Caco-2 (cell line): ENCODE results near the gene FOCAD. TPM values are rescaled to one million over a fixed set of nuclear protein-coding genes. Genes with fewer than 3 reads are reported as not detected.
"Not testable (repeated sequence)": the region's sequence is repeated elsewhere in the genome, so short reads cannot be mapped to it uniquely, and the experiment has no call there.

Experiments used
- BruUV-seq: library from RNA; stranded (reverse); fragments of 400-500 nt; replicated peaks from 2 replicates; lab custom pipeline; 2021; lab: Mats Ljungman, UMichigan
- CTCF ChIA-PET: fragments of 300-600 bp; sonication (Branson Sonifier 250); formaldehyde crosslinking; loops from one replicate; lab custom pipeline; 2022; ENCODE audit warnings: antibody characterized with exemption; lab: Charles Lee
- POLR2A ChIA-PET: fragments of 300-600 bp; sonication (Branson Sonifier 250); formaldehyde crosslinking; loops from one replicate; lab custom pipeline; 2022; ENCODE audit warnings: antibody characterized with exemption; lab: Charles Lee
- DNase-seq, 2 experiments: peaks; one replicate each; pipeline versions ENCODE4 v3.0.0 to v3.0.0-alpha.2; 2020 to 2022
- H3K27me3 ChIP-seq: replicated peaks from 2 replicates; pipeline ENCODE4 v1.6.0; 2011; ENCODE audit warnings: low read length; ENCODE audit not compliant: control insufficient read depth, insufficient read depth
- H3K36me3 ChIP-seq: 2 replicates; pipeline ENCODE4 v1.5.1; 2011; ENCODE audit warnings: low read length; ENCODE audit not compliant: control insufficient read depth, insufficient read depth
- H3K4me1 ChIP-seq: fragments of 250-450 bp; sonication (Bioruptor Pico); 2 replicates; pipeline ENCODE4 v1.5.1; 2020; ENCODE audit warnings: mild to moderate bottlenecking
- H3K4me3 ChIP-seq: 2 replicates; pipeline ENCODE4 v1.5.1; 2011; ENCODE audit warnings: low read depth, mild to moderate bottlenecking, control low read depth, low read length
- H3K9me3 ChIP-seq: fragments of 250-450 bp; sonication (Bioruptor Pico); 2 replicates; pipeline ENCODE4 v1.5.1; 2020; ENCODE audit warnings: mild to moderate bottlenecking, moderate library complexity
- H3K27ac Mint-ChIP-seq: one replicate; pipeline ENCODE4 v1.8.0; 2022; ENCODE audit warnings: mixed read lengths; ENCODE audit not compliant: unreplicated experiment
- H3K27me3 Mint-ChIP-seq: one replicate; pipeline ENCODE4 v1.8.0; 2022; ENCODE audit warnings: mixed read lengths; ENCODE audit not compliant: insufficient read depth, unreplicated experiment
- H3K36me3 Mint-ChIP-seq: one replicate; pipeline ENCODE4 v1.8.0; 2022; ENCODE audit warnings: mild to moderate bottlenecking, mixed read lengths; ENCODE audit not compliant: insufficient read depth, unreplicated experiment
- H3K4me1 Mint-ChIP-seq: one replicate; pipeline ENCODE4 v1.8.0; 2022; ENCODE audit warnings: low read depth, mixed read lengths; ENCODE audit not compliant: unreplicated experiment
- H3K4me3 Mint-ChIP-seq: one replicate; pipeline ENCODE4 v1.8.0; 2022; ENCODE audit warnings: mild to moderate bottlenecking, moderate library complexity, mixed read lengths; ENCODE audit not compliant: unreplicated experiment
- H3K9me3 Mint-ChIP-seq: one replicate; pipeline ENCODE4 v1.8.0; 2022; ENCODE audit warnings: mixed read lengths; ENCODE audit not compliant: unreplicated experiment
- intact Hi-C: fragments of 100-400 bp; cut with micrococcal nuclease; formaldehyde crosslinking; loops from one replicate; pipeline ENCODE4 v1.10.0; 2022; ENCODE audit not compliant: unreplicated experiment
- total RNA-seq: library from RNA; stranded (reverse); gene quantifications from 2 replicates; pipeline ENCODE4 v1.2.3, GENCODE V29; 2022
- TF ChIP-seq, protein P1 (sequence below), 2 experiments: fragments of 200-600 bp in 1 of 2; IDR thresholded peaks; 1 replicate in 1 of 2; 2 replicates in 1 of 2; pipeline versions ENCODE4 v1.5.1 to v1.8.0; 2011 to 2022; ENCODE audit warnings: antibody characterized with exemption in 1 of 2, control low read depth in 1 of 2, inconsistent platforms in 1 of 2, low read depth in 1 of 2, low read length in 1 of 2, mild to moderate bottlenecking in 1 of 2, moderate library complexity in 1 of 2; ENCODE audit not compliant: insufficient read depth in 1 of 2, severe bottlenecking in 1 of 2, unreplicated experiment in 1 of 2

The FOCAD gene
- total RNA-seq, 1 experiment from 2014 or later = 20.4 TPM

DNA sequence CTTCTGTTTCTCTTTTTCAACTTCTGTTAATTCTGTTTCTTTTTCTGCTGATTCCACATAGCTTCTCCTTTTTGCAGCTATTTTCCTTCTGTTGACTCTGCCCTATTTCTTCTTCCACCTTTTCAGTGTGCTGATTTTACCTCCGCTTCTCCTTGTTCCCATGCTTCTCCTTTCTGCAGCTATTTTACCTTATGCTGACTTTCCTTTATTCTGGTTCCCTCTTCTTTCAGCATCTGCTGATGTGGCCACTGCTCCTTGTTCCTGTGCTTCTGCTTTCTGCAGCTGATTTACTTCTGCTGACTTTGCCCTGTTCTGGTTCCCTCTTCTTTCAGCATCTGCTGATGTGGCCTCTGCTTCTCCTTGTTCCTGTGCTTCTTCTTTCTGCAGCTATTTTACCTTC, 288.6 kb downstream of the FOCAD start:
- ChIA-PET POLR2A (no interaction called here), CTCF (no interaction called here)
- Mint-ChIP-seq H3K9me3 (no peaks in the 10 kb centered on the region), H3K27ac (no peak overlapping the region), H3K36me3 (no peaks in the 10 kb centered on the region), H3K27me3 (no peaks in the 10 kb centered on the region), H3K4me1 (no peaks in the 10 kb centered on the region), H3K4me3 (no peak overlapping the region)
- intact Hi-C loops = no loop called here
- BruUV-seq = no TSS peak
- Histone ChIP-seq H3K9me3 (no peaks in the 10 kb centered on the region), H3K4me3 (no peak overlapping the region), H3K36me3 (no peaks in the 10 kb centered on the region), H3K27me3 (no peaks in the 10 kb centered on the region), H3K4me1 (no peaks in the 10 kb centered on the region)
- TF ChIP-seq, protein P1, sequence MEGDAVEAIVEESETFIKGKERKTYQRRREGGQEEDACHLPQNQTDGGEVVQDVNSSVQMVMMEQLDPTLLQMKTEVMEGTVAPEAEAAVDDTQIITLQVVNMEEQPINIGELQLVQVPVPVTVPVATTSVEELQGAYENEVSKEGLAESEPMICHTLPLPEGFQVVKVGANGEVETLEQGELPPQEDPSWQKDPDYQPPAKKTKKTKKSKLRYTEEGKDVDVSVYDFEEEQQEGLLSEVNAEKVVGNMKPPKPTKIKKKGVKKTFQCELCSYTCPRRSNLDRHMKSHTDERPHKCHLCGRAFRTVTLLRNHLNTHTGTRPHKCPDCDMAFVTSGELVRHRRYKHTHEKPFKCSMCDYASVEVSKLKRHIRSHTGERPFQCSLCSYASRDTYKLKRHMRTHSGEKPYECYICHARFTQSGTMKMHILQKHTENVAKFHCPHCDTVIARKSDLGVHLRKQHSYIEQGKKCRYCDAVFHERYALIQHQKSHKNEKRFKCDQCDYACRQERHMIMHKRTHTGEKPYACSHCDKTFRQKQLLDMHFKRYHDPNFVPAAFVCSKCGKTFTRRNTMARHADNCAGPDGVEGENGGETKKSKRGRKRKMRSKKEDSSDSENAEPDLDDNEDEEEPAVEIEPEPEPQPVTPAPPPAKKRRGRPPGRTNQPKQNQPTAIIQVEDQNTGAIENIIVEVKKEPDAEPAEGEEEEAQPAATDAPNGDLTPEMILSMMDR (IDR thresholded peaks at IDR 0.05; ENCODE audit: insufficient read depth in 1 of 2, low read depth in 1 of 2, low read length in 1 of 2, severe bottlenecking in 1 of 2, unreplicated experiment in 1 of 2) = no peak
- no peak for DNase-seq

DNA sequence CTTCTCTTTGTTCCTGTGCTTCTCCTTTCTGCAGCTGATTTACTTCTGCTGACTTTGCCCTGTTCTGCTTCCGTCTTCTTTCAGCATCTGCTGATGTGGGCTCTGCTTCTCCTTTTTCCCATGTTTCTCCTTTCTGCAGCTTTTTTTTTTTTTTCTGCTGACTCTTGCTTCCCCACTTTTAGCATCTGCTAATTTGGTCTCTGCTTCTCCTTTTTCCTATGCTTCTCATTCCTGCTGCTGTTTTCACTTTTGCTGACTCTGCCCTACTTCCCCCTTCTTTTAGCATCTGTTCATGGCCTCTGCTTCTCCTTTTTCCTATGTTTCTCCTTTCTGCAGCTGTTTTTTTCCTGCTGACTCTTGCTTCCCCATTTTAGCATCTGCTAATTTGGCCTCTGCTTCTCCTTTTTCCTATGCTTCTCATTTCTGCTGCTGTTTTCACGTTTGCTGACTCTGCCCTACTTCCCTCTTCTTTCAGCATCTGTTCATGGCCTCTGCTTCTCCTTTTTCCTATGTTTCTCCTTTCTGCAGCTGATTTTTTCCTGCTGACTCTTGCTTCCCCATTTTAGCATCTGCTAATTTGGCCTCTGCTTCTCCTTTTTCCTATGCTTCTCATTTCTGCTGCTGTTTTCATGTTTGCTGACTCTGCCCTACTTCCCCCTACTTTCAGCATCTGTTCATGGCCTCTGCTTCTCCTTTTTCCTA, 289.3 kb downstream of the FOCAD start:
- BruUV-seq, H3K4me3 Mint-ChIP-seq, H3K4me1 Mint-ChIP-seq, H3K36me3 Mint-ChIP-seq, H3K4me1 ChIP-seq, POLR2A ChIA-PET, H3K27ac Mint-ChIP-seq, DNase-seq, H3K27me3 ChIP-seq, H3K9me3 Mint-ChIP-seq, H3K27me3 Mint-ChIP-seq, CTCF ChIA-PET, intact Hi-C loops, H3K9me3 ChIP-seq, H3K36me3 ChIP-seq, H3K4me3 ChIP-seq: not testable (repeated sequence)

DNA sequence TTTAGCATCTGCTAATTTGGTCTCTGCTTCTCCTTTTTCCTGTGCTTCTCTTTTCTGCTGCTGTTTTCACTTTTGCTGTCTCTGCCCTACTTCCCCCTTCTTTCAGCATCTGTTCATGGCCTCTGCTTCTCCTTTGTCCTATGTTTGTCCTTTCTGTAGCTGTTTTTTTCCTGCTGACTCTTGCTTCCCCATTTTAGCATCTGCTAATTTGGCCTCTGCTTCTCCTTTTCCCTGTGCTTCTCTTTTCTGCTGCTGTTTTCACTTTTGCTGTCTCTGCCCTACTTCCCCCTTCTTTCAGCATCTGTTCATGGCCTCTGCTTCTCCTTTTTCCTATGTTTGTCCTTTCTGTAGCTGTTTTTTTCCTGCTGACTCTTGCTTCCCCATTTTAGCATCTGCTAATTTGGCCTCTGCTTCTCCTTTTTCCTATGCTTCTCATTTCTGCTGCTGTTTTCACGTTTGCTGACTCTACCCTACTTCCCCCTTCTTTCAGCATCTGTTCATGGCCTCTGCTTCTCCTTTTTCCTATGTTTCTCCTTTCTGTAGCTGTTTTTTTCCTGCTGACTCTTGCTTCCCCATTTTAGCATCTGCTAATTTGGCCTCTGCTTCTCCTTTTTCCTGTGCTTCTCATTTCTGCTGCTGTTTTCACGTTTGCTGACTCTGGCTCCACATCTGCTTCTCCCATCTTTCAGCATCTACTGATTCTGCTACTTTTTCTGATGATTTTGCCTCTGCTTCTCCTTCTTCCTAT, 290.3 kb downstream of the FOCAD start:
- H3K27me3 Mint-ChIP-seq, H3K4me3 ChIP-seq, CTCF ChIA-PET, H3K4me3 Mint-ChIP-seq, H3K9me3 Mint-ChIP-seq, H3K27ac Mint-ChIP-seq, POLR2A ChIA-PET, intact Hi-C loops, H3K36me3 ChIP-seq, BruUV-seq, H3K4me1 Mint-ChIP-seq, DNase-seq, H3K4me1 ChIP-seq, H3K36me3 Mint-ChIP-seq, H3K27me3 ChIP-seq, H3K9me3 ChIP-seq: not testable (repeated sequence)

DNA sequence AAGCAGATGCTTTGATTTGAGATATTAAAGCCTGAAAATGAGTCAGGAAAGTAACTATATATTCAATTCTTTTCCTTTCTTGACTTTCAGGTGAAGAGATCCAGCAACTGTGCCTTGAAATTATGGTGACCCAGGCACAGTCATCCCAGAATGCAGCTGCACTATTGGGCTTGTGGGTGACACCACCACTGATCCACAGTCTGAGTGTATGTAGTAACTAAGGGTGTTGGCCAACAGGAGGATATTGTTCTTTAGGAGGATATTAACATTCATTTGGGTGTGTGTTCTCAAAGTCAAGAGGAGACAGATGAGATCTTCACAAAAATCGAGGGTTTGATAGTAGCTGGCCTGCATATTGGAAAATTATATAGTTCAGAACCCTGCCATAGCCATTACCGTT, 294.2 kb downstream of the FOCAD start:
- Histone ChIP-seq H3K27me3 (no peaks in the 10 kb centered on the region), H3K4me3 (no peak overlapping the region), H3K36me3 (no peaks in the 10 kb centered on the region), H3K9me3 (no peaks in the 10 kb centered on the region), H3K4me1 (no peaks in the 10 kb centered on the region)
- H3K27ac Mint-ChIP-seq = no peak overlapping the region
- no peaks in the 10 kb centered on the region for H3K4me1 Mint-ChIP-seq
- H3K9me3 Mint-ChIP-seq = no peaks in the 10 kb centered on the region
- intact Hi-C loops = no loop called here
- ChIA-PET POLR2A (no interaction called here), CTCF (no interaction called here)
- TF ChIP-seq, protein P1 (IDR thresholded peaks at IDR 0.05; ENCODE audit: insufficient read depth in 1 of 2, low read depth in 1 of 2, low read length in 1 of 2, severe bottlenecking in 1 of 2, unreplicated experiment in 1 of 2) = no peak
- no peaks in the 10 kb centered on the region for H3K36me3 Mint-ChIP-seq
- BruUV-seq = no TSS peak
- H3K4me3 Mint-ChIP-seq = no peak overlapping the region
- no peaks in the 10 kb centered on the region for H3K27me3 Mint-ChIP-seq
- no peak for DNase-seq
